Stimulated activated memory B cell treated with anti-CD40 and anti-IgM and Interleukin-4, amounts not matched to agents 10 μg/mL and 1 μg/mL and 100 μg/mL, for 72 hours (primary cell): Measurements from ENCODE around the gene IPO9.
"Not testable (repeated sequence)": the region's sequence is repeated elsewhere in the genome, so short reads cannot be mapped to it uniquely, and the experiment has no call there.

Experiments
- ATAC-seq: fragments of 150-1000 bp; cut with Tn5 transposase; 2 replicates; pipeline ENCODE4 v1.10.0; 2021
- H3K27ac Mint-ChIP-seq: one replicate; pipeline ENCODE4 v1.8.0; 2022; ENCODE audit warnings: mild to moderate bottlenecking, mixed read lengths
- H3K27me3 Mint-ChIP-seq: one replicate; pipeline ENCODE4 v1.8.0; 2022; ENCODE audit warnings: mixed read lengths
- H3K36me3 Mint-ChIP-seq: one replicate; pipeline ENCODE4 v1.8.0; 2022; ENCODE audit warnings: mixed read lengths
- H3K4me1 Mint-ChIP-seq: one replicate; pipeline ENCODE4 v1.8.0; 2022; ENCODE audit warnings: mixed read lengths
- H3K4me3 Mint-ChIP-seq: one replicate; pipeline ENCODE4 v1.8.0; 2022; ENCODE audit warnings: mild to moderate bottlenecking, moderate library complexity, mixed read lengths
- H3K9me3 Mint-ChIP-seq: one replicate; pipeline ENCODE4 v1.8.0; 2022; ENCODE audit warnings: mixed read lengths

IPO9 gene

DNA sequence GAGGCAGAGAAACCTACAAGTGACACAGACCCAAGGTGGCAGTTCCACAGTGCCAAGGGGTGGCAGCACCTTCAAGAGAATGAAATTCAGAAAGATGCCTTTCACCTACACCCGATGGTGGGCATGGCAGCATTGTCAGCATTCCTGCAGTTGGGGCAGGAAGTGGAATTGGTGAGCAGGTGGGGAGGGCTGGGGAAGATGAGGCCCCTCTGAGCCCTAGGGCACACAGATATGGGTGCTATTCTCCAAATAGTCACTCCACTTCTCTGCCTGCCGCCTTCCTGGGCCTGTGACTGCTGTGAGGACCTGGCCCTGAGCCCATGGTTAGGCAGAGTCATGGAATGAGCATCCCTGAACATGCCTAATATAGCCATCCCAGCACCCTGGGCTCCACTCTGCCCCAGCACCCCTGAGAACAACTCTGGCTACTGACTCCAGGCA lies 68.0 kb downstream of the IPO9 start:
- H3K4me3 Mint-ChIP-seq: no peak overlapping the region
- H3K27me3 Mint-ChIP-seq: peaks cover 41% of the 10 kb centered on the region
- H3K27ac Mint-ChIP-seq: no peak overlapping the region
- H3K36me3 Mint-ChIP-seq: no peaks in the 10 kb centered on the region
- H3K9me3 Mint-ChIP-seq: no peaks in the 10 kb centered on the region
- no peak for ATAC-seq
- peaks cover 5% of the 10 kb centered on the region for H3K4me1 Mint-ChIP-seq

DNA sequence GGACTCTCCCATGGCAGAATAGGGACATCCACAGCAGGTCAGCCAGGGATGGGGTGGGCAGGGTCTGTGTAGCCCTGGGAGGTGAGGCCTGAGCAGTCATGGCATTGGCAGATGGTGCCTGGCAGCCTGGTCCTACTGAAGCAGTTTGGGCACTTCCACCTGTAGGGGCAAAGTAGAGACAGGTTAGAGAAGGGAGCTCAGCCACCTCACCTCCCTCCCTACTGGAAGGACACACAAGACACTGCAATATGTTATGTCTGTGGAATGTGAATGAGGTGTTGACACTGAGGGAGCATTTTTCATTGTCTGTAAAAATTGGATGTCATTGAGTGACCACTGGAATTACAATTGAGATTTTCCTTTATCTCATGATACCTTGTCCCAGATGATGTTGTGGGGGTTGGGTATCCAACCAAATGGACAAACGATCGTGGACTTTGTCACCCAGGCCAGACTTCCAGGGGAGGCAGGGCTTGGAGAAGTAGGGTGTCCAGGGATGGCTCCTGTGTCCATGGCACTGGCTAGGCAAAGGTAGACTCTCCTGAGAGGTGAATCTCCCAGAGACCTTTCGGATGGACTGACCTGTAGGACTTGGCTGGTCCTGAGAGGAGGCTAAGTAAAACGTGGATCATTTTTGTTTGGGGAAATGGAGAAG lies 69.4 kb downstream of the IPO9 start:
- Mint-ChIP-seq H3K4me1 (peaks cover 5% of the 10 kb centered on the region), H3K4me3 (no peak overlapping the region), H3K27me3 (peaks cover 27% of the 10 kb centered on the region), H3K27ac (no peak overlapping the region), H3K36me3 (no peaks in the 10 kb centered on the region), H3K9me3 (no peaks in the 10 kb centered on the region)
- ATAC-seq: no peak

DNA sequence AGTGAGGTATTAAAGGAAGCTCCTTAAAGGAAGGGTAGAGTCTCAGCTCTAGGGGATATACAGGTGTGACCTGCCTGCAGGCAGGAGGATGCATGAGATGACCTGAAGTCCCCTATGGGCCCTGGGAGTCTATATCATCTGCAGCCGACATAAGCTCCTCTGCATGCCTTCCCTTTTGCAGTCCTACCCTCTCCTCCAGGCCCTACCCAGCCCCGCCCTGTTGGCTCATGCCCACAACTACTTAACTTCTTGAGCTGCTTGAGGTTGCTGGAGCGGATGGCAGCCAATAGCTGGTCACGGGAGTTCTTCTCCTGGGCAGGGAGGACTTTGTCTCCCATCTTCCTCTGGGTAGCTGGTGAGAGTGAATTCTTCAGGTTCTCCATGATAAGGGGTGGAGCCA lies 70.0 kb downstream of the IPO9 start:
- Mint-ChIP-seq H3K27me3 (peaks cover 21% of the 10 kb centered on the region), H3K36me3 (no peaks in the 10 kb centered on the region), H3K4me1 (peaks cover 5% of the 10 kb centered on the region), H3K4me3 (no peak overlapping the region), H3K27ac (no peak overlapping the region), H3K9me3 (no peaks in the 10 kb centered on the region)
- ATAC-seq: no peak

DNA sequence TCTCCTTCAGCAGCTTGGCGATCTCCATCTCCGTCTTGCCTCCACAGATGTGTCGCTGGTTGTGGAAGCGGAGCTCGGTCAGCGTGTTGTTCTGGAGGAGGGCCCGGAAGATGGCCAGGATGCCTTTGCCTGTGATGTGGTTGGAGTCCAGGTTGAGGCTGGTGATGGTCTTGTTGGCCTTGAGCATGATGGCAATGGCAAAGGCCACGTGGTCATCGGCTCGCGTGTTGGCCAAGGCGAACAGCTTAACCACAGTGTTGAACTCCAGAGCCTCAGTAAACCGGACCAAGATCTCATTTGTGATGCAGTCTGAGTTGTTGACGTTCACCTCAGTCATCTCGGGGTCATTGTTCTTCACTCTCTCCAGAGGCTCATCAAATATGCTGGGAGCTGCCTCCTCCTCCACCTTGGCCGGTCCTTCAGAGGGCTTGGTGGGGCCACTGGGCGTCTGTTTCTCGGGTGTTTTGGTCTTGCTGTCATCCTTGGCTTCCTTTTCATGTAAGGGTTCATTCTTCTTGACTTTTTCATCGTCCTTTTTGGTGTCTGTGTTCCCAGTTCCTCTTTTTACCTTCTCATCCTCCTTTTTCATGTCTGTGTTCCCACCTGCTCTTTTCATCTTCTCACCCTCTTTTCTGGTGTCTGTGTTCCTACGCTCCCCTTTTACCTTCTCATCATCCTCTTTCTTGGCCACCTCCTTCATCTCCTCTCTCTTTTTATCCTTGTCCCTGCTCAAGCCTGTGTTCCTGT lies 70.9 kb downstream of the IPO9 start:
- Mint-ChIP-seq H3K9me3 (no peaks in the 10 kb centered on the region), H3K4me1 (peaks cover 5% of the 10 kb centered on the region), H3K27me3 (peaks cover 12% of the 10 kb centered on the region), H3K27ac (no peak overlapping the region), H3K36me3 (no peaks in the 10 kb centered on the region), H3K4me3 (no peak overlapping the region)
- no peak for ATAC-seq

DNA sequence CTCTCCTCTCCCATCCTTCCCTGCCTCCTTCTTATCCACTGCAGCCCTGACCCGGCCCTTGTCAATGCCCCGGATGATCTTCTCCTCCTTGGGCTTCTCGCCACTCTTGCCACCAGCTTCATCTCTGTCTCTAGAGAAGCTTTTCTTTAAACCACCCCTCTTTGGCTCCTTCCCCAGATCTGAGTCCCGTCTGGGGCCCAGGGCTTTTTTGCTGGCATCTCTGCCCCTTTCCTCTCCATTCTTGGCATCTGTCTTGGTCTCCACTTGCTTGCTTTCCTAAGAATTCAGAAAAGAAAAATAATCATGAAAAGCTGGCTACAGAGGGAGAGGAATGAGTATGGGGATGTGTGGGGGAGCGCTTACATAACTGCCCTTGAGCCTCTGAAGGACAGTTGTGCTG lies 71.5 kb downstream of the IPO9 start:
- ATAC-seq: no peak

DNA sequence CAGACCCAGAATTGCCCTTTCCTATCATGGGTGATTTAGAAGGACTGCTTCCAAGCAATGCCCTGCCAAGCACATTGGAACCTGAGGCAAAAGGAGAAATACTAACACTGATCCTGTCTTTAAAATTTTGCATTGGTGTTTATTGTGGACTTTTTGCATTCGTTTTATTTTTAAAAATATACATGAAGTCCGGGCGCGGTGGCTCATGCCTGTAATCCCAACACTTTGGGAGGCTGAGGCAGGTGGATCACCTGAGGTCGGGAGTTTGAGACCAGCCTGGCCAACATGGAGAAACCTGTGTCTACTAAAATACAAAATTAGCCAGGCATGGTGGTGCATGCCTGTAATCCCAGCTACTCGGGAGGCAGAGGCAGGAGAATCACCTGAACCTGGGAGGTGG lies 72.1 kb downstream of the IPO9 start:
- H3K4me3 Mint-ChIP-seq: not testable (repeated sequence)

More for the DNA sequence above, 71.5 kb downstream of the IPO9 start:
- H3K4me3 Mint-ChIP-seq: no peak overlapping the region
- H3K36me3 Mint-ChIP-seq: no peaks in the 10 kb centered on the region
- H3K4me1 Mint-ChIP-seq: peaks cover 5% of the 10 kb centered on the region
- no peaks in the 10 kb centered on the region for H3K9me3 Mint-ChIP-seq
- no peak overlapping the region for H3K27ac Mint-ChIP-seq
- peaks cover 10% of the 10 kb centered on the region for H3K27me3 Mint-ChIP-seq

DNA sequence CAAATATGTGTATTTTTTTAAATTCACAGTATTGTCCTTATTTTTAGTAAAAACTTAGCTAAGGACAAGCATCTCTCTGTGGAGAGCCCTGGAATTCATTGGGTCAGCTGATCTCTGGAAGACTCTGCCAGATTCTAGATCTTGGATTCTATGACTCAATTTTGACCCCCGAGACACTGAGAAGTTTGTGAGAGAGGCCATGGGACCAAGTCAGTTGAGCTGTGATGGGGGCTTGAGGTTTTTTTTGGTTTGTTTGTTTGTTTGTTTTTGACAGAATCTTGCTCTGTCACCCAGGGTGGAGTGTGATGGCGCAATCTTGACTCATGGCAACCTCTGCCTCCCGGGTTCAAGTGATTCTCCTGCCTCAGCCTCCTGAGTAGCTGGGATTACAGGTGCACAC lies 73.2 kb downstream of the IPO9 start:
- Mint-ChIP-seq H3K36me3 (no peaks in the 10 kb centered on the region), H3K9me3 (no peaks in the 10 kb centered on the region), H3K27me3 (peaks cover 10% of the 10 kb centered on the region), H3K4me1 (no peaks in the 10 kb centered on the region), H3K4me3 (no peak overlapping the region), H3K27ac (no peak overlapping the region)
- ATAC-seq: no peak

More for the DNA sequence above, 72.1 kb downstream of the IPO9 start:
- not testable (repeated sequence) for H3K9me3 Mint-ChIP-seq, H3K36me3 Mint-ChIP-seq, H3K27me3 Mint-ChIP-seq, H3K27ac Mint-ChIP-seq, ATAC-seq, H3K4me1 Mint-ChIP-seq

DNA sequence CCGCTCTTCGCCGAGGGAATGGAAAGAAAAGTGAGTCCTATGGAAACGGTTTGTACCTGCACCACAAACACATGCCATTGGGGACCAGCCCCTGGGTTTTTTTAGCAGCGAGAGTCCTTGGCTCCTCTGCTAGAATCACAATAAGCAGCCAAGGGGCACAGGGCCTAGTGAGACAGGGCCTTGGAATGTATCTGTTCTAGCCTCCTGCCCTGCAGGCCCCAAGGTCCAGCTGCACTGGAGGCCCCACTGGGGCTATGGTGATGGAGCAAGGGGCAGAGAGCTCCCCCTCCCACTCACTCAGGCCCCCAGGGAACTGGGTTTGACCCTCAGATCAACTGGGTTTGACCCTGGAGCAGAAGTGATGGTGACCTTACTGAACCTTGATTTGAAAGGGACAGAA lies 74.2 kb downstream of the IPO9 start:
- no peaks in the 10 kb centered on the region for H3K36me3 Mint-ChIP-seq
- no peak for ATAC-seq
- H3K27ac Mint-ChIP-seq: no peak overlapping the region

DNA sequence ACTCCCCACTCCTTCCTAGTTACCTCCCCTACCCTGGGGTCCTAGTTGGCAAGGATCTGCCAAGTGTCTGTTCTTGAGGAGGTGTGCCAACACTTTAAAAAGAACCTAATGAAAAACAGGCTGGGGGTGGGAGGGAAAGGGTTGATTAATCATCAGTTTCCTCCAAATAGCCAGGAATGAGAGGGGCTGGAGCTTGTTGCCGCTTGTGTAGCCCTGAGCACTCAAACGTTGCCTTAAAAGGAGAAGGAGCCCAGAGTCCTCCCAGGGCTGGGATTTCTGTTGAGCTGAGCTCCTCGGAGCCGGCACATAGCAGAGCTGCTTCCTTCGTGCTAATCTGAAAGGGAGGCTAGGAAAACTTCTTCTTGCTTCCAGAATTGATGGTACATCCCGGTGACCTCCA lies 75.6 kb downstream of the IPO9 start:
- no peak for ATAC-seq
- H3K4me1 Mint-ChIP-seq: no peaks in the 10 kb centered on the region
- no peaks in the 10 kb centered on the region for H3K36me3 Mint-ChIP-seq
- H3K9me3 Mint-ChIP-seq: no peaks in the 10 kb centered on the region
- peaks cover 16% of the 10 kb centered on the region for H3K27me3 Mint-ChIP-seq
- H3K27ac Mint-ChIP-seq: no peak overlapping the region
- no peak overlapping the region for H3K4me3 Mint-ChIP-seq

More for the DNA sequence above, 74.2 kb downstream of the IPO9 start:
- Mint-ChIP-seq H3K4me3 (no peak overlapping the region), H3K4me1 (no peaks in the 10 kb centered on the region), H3K9me3 (no peaks in the 10 kb centered on the region), H3K27me3 (peaks cover 10% of the 10 kb centered on the region)

DNA sequence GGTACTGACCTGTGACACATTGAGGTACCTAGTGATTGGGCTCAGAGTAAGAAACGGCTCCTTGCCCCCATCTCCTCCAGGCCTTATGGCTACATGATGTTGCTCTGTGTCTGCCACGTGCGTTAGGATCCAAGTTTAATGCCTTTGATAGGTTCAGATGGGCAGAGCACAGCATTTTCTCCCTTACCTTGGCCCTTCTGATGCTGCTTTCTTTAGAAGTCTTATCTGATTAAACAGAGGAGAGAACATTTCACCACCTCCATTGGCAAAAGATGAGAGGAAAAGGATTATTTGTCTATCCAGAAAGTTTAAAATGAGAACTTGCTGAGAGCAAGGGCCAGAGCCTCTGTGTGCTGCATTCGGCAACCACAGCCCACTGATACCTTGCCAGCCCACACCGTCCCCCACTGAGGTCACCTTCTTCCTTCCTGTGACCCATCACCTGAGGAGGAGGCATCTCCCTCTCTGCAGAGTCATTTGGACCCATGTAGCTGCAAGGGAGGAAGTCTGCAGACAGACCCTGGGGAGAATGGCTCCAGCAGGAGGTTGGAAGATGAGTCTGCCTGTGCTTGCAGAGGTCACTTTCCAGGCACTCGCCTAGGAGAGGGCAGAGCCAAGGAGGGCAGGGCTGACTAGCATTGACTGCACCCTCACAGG lies 76.4 kb downstream of the IPO9 start:
- no peak for ATAC-seq
- H3K36me3 Mint-ChIP-seq: no peaks in the 10 kb centered on the region
- H3K9me3 Mint-ChIP-seq: no peaks in the 10 kb centered on the region
- H3K27ac Mint-ChIP-seq: no peak overlapping the region
- H3K4me3 Mint-ChIP-seq: no peak overlapping the region
- peaks cover 17% of the 10 kb centered on the region for H3K27me3 Mint-ChIP-seq
- no peaks in the 10 kb centered on the region for H3K4me1 Mint-ChIP-seq

DNA sequence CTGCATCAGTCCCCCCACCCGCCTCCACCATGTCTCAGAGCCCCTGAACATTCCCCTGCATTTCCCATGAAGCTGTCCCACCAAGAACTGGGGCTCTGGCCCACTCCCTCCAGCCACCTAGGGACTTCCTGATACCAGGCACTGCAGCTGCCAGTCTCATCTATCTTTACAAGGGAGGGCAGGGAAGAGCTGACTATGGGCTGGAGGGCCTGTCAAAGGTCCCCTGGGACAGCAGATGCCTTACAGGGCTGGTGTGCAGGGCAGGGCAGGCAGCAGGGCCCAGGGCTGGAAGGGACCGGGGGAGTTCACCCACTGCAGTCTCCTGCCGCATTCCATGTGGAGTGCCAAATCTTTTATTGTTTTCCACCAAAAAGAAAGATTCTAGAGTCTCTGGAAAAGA lies 77.4 kb downstream of the IPO9 start:
- no peaks in the 10 kb centered on the region for H3K36me3 Mint-ChIP-seq
- no peaks in the 10 kb centered on the region for H3K9me3 Mint-ChIP-seq
- no peaks in the 10 kb centered on the region for H3K4me1 Mint-ChIP-seq
- H3K27ac Mint-ChIP-seq: no peak overlapping the region
- peaks cover 16% of the 10 kb centered on the region for H3K27me3 Mint-ChIP-seq
- no peak overlapping the region for H3K4me3 Mint-ChIP-seq
- ATAC-seq: no peak

DNA sequence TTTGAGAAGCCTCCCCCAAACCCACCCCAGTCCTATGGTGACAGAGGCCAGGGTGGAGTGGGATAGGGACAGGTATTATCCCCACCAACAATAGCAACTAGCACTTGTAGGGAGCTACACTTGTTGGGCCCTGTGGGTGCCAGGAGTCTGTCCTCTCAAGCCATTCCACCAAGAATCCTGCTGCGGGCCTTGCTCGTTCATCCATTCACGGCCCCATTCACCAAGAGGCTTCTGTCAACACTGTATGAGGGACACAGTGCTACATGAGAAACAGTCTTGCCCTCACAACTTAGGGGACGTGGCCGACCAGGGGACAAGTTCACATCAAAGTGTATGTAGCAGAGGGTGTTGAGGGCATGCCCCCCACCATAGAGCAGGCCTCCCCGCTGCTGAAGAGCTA lies 78.7 kb downstream of the IPO9 start:
- ATAC-seq: no peak
- Mint-ChIP-seq H3K9me3 (no peaks in the 10 kb centered on the region), H3K27me3 (peaks cover 16% of the 10 kb centered on the region), H3K27ac (no peak overlapping the region), H3K36me3 (no peaks in the 10 kb centered on the region), H3K4me3 (no peak overlapping the region), H3K4me1 (no peaks in the 10 kb centered on the region)

DNA sequence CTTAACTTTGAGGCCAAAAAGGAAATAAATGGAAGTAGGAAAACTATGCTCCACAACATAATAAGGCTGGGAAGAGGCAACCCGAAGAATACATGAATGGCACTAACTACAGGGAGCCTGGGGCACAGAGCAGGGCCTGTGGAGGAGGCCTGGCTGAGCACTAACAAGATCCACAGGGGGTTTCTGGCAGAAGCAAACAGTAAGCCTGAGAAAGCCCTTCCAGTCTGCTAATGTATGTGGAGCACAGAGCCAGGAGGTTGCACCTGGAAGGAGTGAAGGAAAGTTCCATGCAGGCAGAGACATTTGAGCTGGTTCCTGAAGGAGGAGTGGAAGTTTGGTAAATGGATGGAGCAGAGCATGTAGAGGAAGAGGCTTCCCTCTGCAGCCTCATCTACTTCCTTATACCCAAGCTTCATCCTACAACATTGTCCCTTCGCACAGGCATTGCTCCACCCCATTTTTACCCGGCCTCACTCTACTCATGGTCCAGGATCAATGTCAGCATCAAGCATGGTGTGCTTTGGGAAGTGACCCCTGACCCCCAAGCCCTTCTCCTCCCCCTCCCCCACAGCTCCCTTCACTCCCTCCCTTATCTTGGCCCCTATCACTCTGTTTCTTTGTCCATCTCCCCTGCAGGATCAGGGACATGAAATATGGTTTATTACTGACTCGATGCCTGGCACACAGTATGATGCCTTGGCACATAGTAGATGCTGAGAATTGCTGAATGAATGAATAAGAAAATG lies 83.0 kb downstream of the IPO9 start:
- H3K36me3 Mint-ChIP-seq: no peaks in the 10 kb centered on the region
- H3K27me3 Mint-ChIP-seq: peaks cover 37% of the 10 kb centered on the region
- no peak overlapping the region for H3K27ac Mint-ChIP-seq
- no peaks in the 10 kb centered on the region for H3K4me1 Mint-ChIP-seq
- no peak overlapping the region for H3K4me3 Mint-ChIP-seq
- ATAC-seq: no peak
- no peaks in the 10 kb centered on the region for H3K9me3 Mint-ChIP-seq

DNA sequence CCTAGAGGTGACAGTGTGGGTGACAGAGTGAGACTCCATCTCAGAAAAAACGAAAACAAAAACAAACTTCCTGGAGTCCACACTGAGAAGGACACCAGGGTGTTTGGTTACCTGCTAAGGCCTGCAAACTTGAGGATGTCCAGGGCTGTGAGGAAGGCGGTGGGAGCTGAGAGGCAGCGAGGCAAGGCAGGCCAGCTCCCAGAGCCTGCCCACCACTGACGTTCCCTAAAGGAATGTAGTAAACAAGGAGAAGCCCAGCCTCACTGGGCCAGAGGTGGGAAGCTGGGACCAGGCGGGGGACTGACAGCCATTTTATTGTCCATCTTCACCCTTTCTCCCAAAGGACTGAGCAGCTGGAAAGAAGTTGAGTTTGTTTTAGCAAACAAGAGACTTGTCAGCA lies 83.9 kb downstream of the IPO9 start:
- no peak overlapping the region for H3K27ac Mint-ChIP-seq
- no peak overlapping the region for H3K4me3 Mint-ChIP-seq
- H3K36me3 Mint-ChIP-seq: no peaks in the 10 kb centered on the region
- peaks cover 39% of the 10 kb centered on the region for H3K27me3 Mint-ChIP-seq
- H3K4me1 Mint-ChIP-seq: no peaks in the 10 kb centered on the region
- H3K9me3 Mint-ChIP-seq: no peaks in the 10 kb centered on the region
- no peak for ATAC-seq

DNA sequence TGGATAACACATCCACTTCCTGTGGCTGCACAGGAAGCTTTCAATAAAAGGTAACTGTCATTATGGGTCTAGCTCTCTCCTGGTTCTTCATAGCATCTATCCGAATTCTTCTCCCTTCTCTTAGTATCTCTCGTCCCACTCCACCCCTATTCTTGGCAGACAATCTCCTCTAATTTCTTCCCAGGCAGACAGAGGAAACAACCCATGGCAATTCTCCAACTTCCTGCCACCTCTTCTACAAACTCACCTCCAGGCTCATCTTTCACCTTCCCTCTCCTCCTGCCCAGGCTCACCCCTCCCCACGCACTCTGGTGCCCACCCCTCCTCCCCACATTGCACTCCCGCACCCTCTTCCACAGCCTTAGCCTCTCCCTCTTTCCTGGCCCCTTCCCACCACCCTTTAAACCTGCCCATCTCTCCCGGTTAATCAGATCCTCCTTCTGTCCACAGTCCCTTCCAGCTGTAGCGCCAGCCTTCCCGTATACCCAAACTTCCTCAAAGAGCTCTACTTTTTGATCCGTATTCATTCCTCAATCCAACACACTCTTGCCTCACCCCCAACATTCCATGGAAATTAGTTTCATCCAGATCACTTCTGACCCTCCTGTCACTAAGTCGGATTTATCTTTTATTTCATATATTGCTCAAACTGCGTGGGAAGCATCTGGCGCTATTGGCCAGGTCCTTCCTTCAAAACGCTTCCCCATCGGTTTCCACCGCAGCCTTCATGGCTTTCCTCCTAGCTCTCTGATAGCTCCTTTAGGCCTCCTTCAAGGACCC lies 85.7 kb downstream of the IPO9 start:
- Mint-ChIP-seq H3K4me3 (no peak overlapping the region), H3K36me3 (no peaks in the 10 kb centered on the region), H3K27ac (no peak overlapping the region), H3K27me3 (peaks cover 44% of the 10 kb centered on the region), H3K4me1 (no peaks in the 10 kb centered on the region), H3K9me3 (no peaks in the 10 kb centered on the region)
- no peak for ATAC-seq
